ENCODE measurements around the gene ARVCF. TPM values are rescaled to one million over a fixed set of nuclear protein-coding genes. Genes with fewer than 3 reads are reported as not detected.

Gene ARVCF
- total and polyA plus RNA-seq, 5 donors from 2014 or later: 0.39 to 2.7 (median 0.47) TPM; not detected in 1

GRCh38 chr22:20037419-20037818 lies 20.8 kb upstream of the ARVCF start:
- H3K4me1 Mint-ChIP-seq: peaks cover 4 to 29% (median 12%) of the 10 kb centered on the region in 4 donors
- peak overlapping the region in 2 of 3 donors; percentile 29 to 38 for H3K27ac Mint-ChIP-seq
- Histone ChIP-seq H3K27me3 (ENCODE audit: control insufficient read depth, insufficient read depth, low read length) (no peaks in the 10 kb centered on the region), H3K9me3 (ENCODE audit: control insufficient read depth in 2 of 2, low read length in 2 of 2) (no peaks in the 10 kb centered on the region), H3K4me3 (ENCODE audit: low read depth, low read length) (no peak overlapping the region), H3K4me1 (ENCODE audit: control insufficient read depth, insufficient read depth, low read length, poor library complexity, severe bottlenecking) (peaks cover 5% of the 10 kb centered on the region), H3K36me3 (ENCODE audit: control insufficient read depth, insufficient read depth, low read length) (peaks cover 31% of the 10 kb centered on the region), H3K27ac (ENCODE audit: insufficient read depth, low read length, poor library complexity, severe bottlenecking) (no peak overlapping the region)
- H3K9me3 Mint-ChIP-seq: no peaks in the 10 kb centered on the region
- ATAC-seq (ENCODE audit: low read depth in 2 of 2): no peak
- no peak overlapping the region for H3K4me3 Mint-ChIP-seq
- peaks cover 21% of the 10 kb centered on the region for H3K36me3 Mint-ChIP-seq
- no peak for DNase-seq
- no peaks in the 10 kb centered on the region for H3K27me3 Mint-ChIP-seq

DNA sequence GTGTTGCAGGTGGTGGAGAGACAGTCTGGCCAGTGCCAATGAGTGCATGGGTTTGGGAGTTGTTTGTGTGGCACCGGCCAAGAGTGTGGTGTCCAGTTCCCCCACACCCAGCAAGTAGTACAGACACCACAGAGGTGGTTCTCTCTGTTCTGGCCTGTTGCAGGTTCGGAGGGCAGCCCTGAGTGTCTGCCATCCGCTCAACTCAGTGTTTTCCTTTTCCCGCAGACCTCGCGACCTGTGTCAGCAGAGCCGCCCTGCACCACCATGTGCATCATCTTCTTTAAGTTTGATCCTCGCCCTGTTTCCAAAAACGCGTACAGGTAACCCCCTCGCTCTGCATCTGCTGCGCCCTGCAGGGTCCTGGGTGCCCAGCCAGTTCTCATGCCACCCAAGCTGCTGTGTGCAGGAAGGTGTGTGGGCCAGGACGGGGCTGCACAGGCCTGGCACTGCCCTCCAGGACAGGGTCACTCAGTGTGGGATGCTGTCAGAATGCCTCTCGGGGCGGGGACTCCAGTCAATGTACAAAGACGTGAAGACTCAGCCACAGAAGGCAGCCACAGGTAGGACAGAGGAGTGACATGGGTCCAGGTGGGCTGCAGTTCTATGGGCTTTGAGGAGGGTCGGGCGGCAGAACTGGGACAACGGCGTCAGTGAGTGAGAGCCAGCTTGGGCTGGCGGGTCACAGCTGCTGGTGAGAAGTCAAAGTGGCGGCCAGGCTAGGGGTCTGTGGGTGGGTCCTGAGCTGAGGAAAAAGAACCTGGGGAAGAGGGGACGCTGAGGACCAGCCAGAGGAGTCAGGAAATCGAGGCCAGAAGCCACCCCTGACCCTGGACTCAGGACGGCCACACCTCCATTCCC lies 20.1 kb upstream of the ARVCF start:
- H3K9me3 Mint-ChIP-seq: no peaks in the 10 kb centered on the region
- peaks cover 21% of the 10 kb centered on the region for H3K36me3 Mint-ChIP-seq
- no peak overlapping the region for H3K4me3 ChIP-seq (ENCODE audit: low read depth, low read length)
- no peak overlapping the region for H3K4me3 Mint-ChIP-seq
- DNase-seq (no peak), ATAC-seq (ENCODE audit: low read depth in 2 of 2) (no peak)
- H3K27me3 ChIP-seq (ENCODE audit: control insufficient read depth, insufficient read depth, low read length): no peaks in the 10 kb centered on the region
- peaks cover 4 to 36% (median 13%) of the 10 kb centered on the region in 4 donors for H3K4me1 Mint-ChIP-seq
- no peak overlapping the region for H3K27ac ChIP-seq (ENCODE audit: insufficient read depth, low read length, poor library complexity, severe bottlenecking)
- H3K36me3 ChIP-seq (ENCODE audit: control insufficient read depth, insufficient read depth, low read length): peaks cover 31% of the 10 kb centered on the region
- peaks cover 11% of the 10 kb centered on the region for H3K4me1 ChIP-seq (ENCODE audit: control insufficient read depth, insufficient read depth, low read length, poor library complexity, severe bottlenecking)
- no peaks in the 10 kb centered on the region for H3K9me3 ChIP-seq (ENCODE audit: control insufficient read depth in 2 of 2, low read length in 2 of 2)
- no peaks in the 10 kb centered on the region for H3K27me3 Mint-ChIP-seq
- peak overlapping the region in 2 of 3 donors; percentile 26 to 38 for H3K27ac Mint-ChIP-seq

DNA sequence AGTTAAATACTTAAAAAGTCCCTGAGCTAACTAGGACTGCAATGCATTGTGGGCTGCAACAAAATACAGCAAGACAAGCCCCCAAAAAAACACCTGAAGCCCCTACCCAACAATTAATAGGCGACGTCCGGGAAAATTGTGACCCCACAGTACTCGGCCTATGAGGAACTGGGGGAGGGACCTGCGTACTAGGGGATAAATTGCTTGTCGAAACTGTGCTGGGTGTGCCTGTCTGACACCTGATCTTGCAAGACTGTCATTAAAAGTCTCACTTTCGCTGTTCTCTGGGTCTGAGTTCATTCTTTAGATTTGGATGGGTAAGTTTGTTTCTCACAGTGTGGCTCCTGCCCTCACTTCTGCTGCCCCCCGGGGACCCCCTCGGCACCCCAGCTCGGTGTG lies 19.5 kb upstream of the ARVCF start:
- Mint-ChIP-seq H3K27me3 (no peaks in the 10 kb centered on the region), H3K9me3 (no peaks in the 10 kb centered on the region), H3K4me3 (no peak overlapping the region), H3K27ac (no peak overlapping the region), H3K36me3 (peaks cover 21% of the 10 kb centered on the region), H3K4me1 (peaks cover 4 to 43% (median 18%) of the 10 kb centered on the region in 4 donors)
- peaks cover 31% of the 10 kb centered on the region for H3K36me3 ChIP-seq (ENCODE audit: control insufficient read depth, insufficient read depth, low read length)
- ATAC-seq (ENCODE audit: low read depth in 2 of 2): no peak
- DNase-seq: no peak
- H3K4me1 ChIP-seq (ENCODE audit: control insufficient read depth, insufficient read depth, low read length, poor library complexity, severe bottlenecking): peaks cover 18% of the 10 kb centered on the region
- H3K27me3 ChIP-seq (ENCODE audit: control insufficient read depth, insufficient read depth, low read length): no peaks in the 10 kb centered on the region
- no peak overlapping the region for H3K27ac ChIP-seq (ENCODE audit: insufficient read depth, low read length, poor library complexity, severe bottlenecking)
- no peaks in the 10 kb centered on the region for H3K9me3 ChIP-seq (ENCODE audit: control insufficient read depth in 2 of 2, low read length in 2 of 2)
- no peak overlapping the region for H3K4me3 ChIP-seq (ENCODE audit: low read depth, low read length)

- Mint-ChIP-seq H3K27me3 (no peaks in the 10 kb centered on the region), H3K9me3 (no peaks in the 10 kb centered on the region), H3K4me1 (peaks cover 4 to 45% (median 18%) of the 10 kb centered on the region in 4 donors), H3K27ac (peak overlapping the region in 1 of 3 donors; percentile 36), H3K4me3 (no peak overlapping the region), H3K36me3 (peaks cover 21% of the 10 kb centered on the region)
- H3K9me3 ChIP-seq (ENCODE audit: control insufficient read depth in 2 of 2, low read length in 2 of 2): no peaks in the 10 kb centered on the region
- H3K4me1 ChIP-seq (ENCODE audit: control insufficient read depth, insufficient read depth, low read length, poor library complexity, severe bottlenecking): peaks cover 18% of the 10 kb centered on the region
- H3K27ac ChIP-seq (ENCODE audit: insufficient read depth, low read length, poor library complexity, severe bottlenecking): no peak overlapping the region
- peaks cover 28% of the 10 kb centered on the region for H3K36me3 ChIP-seq (ENCODE audit: control insufficient read depth, insufficient read depth, low read length)
- ATAC-seq (ENCODE audit: low read depth in 2 of 2): no peak
- no peaks in the 10 kb centered on the region for H3K27me3 ChIP-seq (ENCODE audit: control insufficient read depth, insufficient read depth, low read length)
- no peak for DNase-seq
- H3K4me3 ChIP-seq (ENCODE audit: low read depth, low read length): no peak overlapping the region
Observed at GRCh38 chr22:20035375-20036083, 18.9 kb upstream of the ARVCF start.

DNA sequence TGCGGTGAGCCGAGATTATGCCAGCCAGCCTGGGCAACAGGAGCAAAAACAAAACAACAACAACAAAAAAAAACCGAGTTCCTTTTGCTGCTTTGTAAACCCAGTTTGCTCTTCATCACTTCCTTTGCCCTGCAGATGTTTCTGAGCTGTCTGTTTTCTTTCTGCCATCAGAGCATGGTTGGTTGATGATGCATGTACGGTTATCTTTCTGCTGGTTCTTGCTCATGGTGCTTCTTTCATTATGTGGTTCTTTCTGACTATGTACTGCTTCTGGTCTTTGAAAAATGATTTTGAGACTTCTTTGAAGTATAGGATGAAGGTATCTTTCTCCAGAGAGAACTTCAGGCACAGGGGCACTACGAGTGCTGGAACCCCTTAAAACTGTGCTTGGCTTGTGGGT lies 17.5 kb upstream of the ARVCF start:
- H3K27ac Mint-ChIP-seq: peak overlapping the region in 2 of 3 donors; percentile 22 to 62
- peaks cover 18% of the 10 kb centered on the region for H3K4me1 ChIP-seq (ENCODE audit: control insufficient read depth, insufficient read depth, low read length, poor library complexity, severe bottlenecking)
- H3K4me1 Mint-ChIP-seq: peaks cover 4 to 50% (median 18%) of the 10 kb centered on the region in 4 donors
- H3K9me3 Mint-ChIP-seq: no peaks in the 10 kb centered on the region
- H3K27ac ChIP-seq (ENCODE audit: insufficient read depth, low read length, poor library complexity, severe bottlenecking): no peak overlapping the region
- no peaks in the 10 kb centered on the region for H3K27me3 ChIP-seq (ENCODE audit: control insufficient read depth, insufficient read depth, low read length)
- no peak for DNase-seq
- ATAC-seq (ENCODE audit: low read depth in 2 of 2): no peak
- H3K9me3 ChIP-seq (ENCODE audit: control insufficient read depth in 2 of 2, low read length in 2 of 2): no peaks in the 10 kb centered on the region
- peaks cover 21% of the 10 kb centered on the region for H3K36me3 ChIP-seq (ENCODE audit: control insufficient read depth, insufficient read depth, low read length)
- H3K27me3 Mint-ChIP-seq: no peaks in the 10 kb centered on the region
- H3K4me3 ChIP-seq (ENCODE audit: low read depth, low read length): no peak overlapping the region
- peaks cover 12% of the 10 kb centered on the region for H3K36me3 Mint-ChIP-seq
- peak overlapping the region in 1 of 4 donors; percentile 72 for H3K4me3 Mint-ChIP-seq

DNA sequence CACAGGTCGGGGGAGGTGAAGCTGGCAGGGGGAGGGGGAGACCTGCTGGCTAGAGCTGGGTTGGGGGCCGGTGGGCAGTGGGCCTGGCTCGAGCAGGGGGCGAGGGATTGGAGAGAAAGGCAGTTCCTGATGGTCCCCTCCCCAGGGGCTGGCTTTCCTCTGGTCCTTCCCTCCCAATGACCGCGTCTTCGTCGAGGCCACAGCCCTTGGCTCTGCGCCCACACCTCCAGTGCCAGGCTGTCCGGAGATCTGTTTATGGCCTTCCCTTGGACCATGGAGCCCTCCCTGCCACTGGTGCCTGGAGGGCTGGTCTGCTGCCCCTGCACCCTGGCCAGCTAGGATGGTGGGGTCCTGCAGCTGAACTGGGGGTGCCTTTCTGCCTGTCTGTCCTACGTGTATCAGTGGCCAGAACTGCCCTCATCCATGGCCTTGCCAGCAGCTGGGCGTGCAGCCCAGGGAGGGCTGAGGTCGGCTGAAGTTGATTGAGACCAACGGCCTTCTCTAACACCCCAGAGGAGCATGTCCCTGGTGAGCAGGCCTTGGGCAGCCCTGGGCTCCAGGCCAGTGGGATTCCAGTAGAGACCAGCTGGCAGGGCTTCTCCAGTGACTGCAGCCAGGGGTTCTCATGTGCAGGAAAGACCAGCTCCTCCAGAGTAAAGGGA lies 16.6 kb upstream of the ARVCF start:
- no peaks in the 10 kb centered on the region for H3K27me3 Mint-ChIP-seq
- H3K9me3 Mint-ChIP-seq: no peaks in the 10 kb centered on the region
- H3K36me3 ChIP-seq (ENCODE audit: control insufficient read depth, insufficient read depth, low read length): peaks cover 15% of the 10 kb centered on the region
- peaks cover 12% of the 10 kb centered on the region for H3K36me3 Mint-ChIP-seq
- DNase-seq: no peak
- ATAC-seq (ENCODE audit: low read depth in 2 of 2): no peak
- H3K27ac ChIP-seq (ENCODE audit: insufficient read depth, low read length, poor library complexity, severe bottlenecking): no peak overlapping the region
- no peak overlapping the region for H3K4me3 ChIP-seq (ENCODE audit: low read depth, low read length)
- peaks cover 4 to 56% (median 19%) of the 10 kb centered on the region in 4 donors for H3K4me1 Mint-ChIP-seq
- peak overlapping the region in 1 of 4 donors; percentile 16 for H3K4me3 Mint-ChIP-seq
- H3K9me3 ChIP-seq (ENCODE audit: control insufficient read depth in 2 of 2, low read length in 2 of 2): no peaks in the 10 kb centered on the region
- H3K27me3 ChIP-seq (ENCODE audit: control insufficient read depth, insufficient read depth, low read length): no peaks in the 10 kb centered on the region
- peak overlapping the region in 2 of 3 donors; percentile 51 to 62 for H3K27ac Mint-ChIP-seq
- H3K4me1 ChIP-seq (ENCODE audit: control insufficient read depth, insufficient read depth, low read length, poor library complexity, severe bottlenecking): peaks cover 18% of the 10 kb centered on the region

GRCh38 chr22:20032407-20032991 lies 15.9 kb upstream of the ARVCF start:
- H3K27ac ChIP-seq (ENCODE audit: insufficient read depth, low read length, poor library complexity, severe bottlenecking): peak overlapping the region; percentile 41
- no peaks in the 10 kb centered on the region for H3K27me3 ChIP-seq (ENCODE audit: control insufficient read depth, insufficient read depth, low read length)
- H3K4me3 ChIP-seq (ENCODE audit: low read depth, low read length): no peak overlapping the region
- H3K9me3 ChIP-seq (ENCODE audit: control insufficient read depth in 2 of 2, low read length in 2 of 2): no peaks in the 10 kb centered on the region
- Mint-ChIP-seq H3K36me3 (peaks cover 8% of the 10 kb centered on the region), H3K27me3 (no peaks in the 10 kb centered on the region), H3K27ac (peak overlapping the region in 2 of 3 donors; percentile 17 to 59), H3K4me1 (peaks cover 8 to 58% (median 22%) of the 10 kb centered on the region in 4 donors), H3K4me3 (no peak overlapping the region), H3K9me3 (no peaks in the 10 kb centered on the region)
- H3K36me3 ChIP-seq (ENCODE audit: control insufficient read depth, insufficient read depth, low read length): peaks cover 10% of the 10 kb centered on the region
- peaks cover 18% of the 10 kb centered on the region for H3K4me1 ChIP-seq (ENCODE audit: control insufficient read depth, insufficient read depth, low read length, poor library complexity, severe bottlenecking)
- ATAC-seq (ENCODE audit: low read depth in 2 of 2): no peak
- DNase-seq: no peak
